HCT116 (cell line): ENCODE measurements around the gene PRR36. TPM values are rescaled to one million over a fixed set of nuclear protein-coding genes. Genes with fewer than 3 reads are reported as not detected.

Experiments
- ATAC-seq: fragments of 200-7000 bp; cut with Tn5 transposase; 2 replicates; pipeline ENCODE4 v1.9.1; 2020; ENCODE audit warnings: mild to moderate bottlenecking, moderate library complexity
- BruUV-seq: library from RNA; stranded (reverse); fragments of 400-500 nt; replicated peaks from 2 replicates; lab custom pipeline; 2021; lab: Mats Ljungman, UMichigan
- CTCF ChIA-PET: fragments of 300-600 bp; sonication (Branson Sonifier 250); formaldehyde crosslinking; loops from one replicate; lab custom pipeline; 2021; ENCODE audit warnings: antibody characterized with exemption; lab: Charles Lee
- POLR2A ChIA-PET: fragments of 300-600, 350-600 bp; sonication (Branson Sonifier 250); formaldehyde crosslinking; loops from one replicate; lab custom pipeline; 2021; ENCODE audit warnings: antibody characterized with exemption; lab: Charles Lee
- RAD21 ChIA-PET, 2 experiments: fragments of 300-600 bp; sonication (Branson Sonifier 250); formaldehyde crosslinking; loops; one replicate each; lab custom pipeline; 2023; ENCODE audit warnings: low total read pairs in 2 of 2; ENCODE audit not compliant: uncharacterized antibody in 2 of 2, unreplicated experiment in 2 of 2, low non-redundant PET in 1 of 2; lab: Charles Lee
- DNase-seq: peaks from one replicate; pipeline ENCODE4 v3.0.0-alpha.2; 2010; ENCODE audit warnings: low read depth, low spot score
- H2AFZ ChIP-seq: fragments of 200-600 bp; shearing (Covaris generic), sonication (generic); 2 replicates; pipeline ENCODE4 v1.6.1; 2017; ENCODE audit warnings: low read depth, mixed run types, mixed read lengths, antibody characterized with exemption, low read length; ENCODE audit not compliant: poor library complexity, severe bottlenecking
- H3K27ac ChIP-seq: 2 replicates; pipeline ENCODE4 v1.5.1; 2012; ENCODE audit warnings: low read depth, low read length
- H3K27me3 ChIP-seq: fragments of 200-600 bp; sonication (generic); 2 replicates; pipeline ENCODE4 v1.6.1; 2016; ENCODE audit warnings: mixed run types, low read length, mixed read lengths; ENCODE audit not compliant: insufficient read depth
- H3K36me3 ChIP-seq, 2 experiments: fragments of 200-500 bp in 1 of 2; fragments of 200-600 bp in 1 of 2; sonication (Bioruptor generic) in 1 of 2; sonication (generic) in 1 of 2; 2 replicates each; pipeline versions ENCODE4 v1.5.1 to v1.6.1; 2014 to 2016; ENCODE audit warnings: low read length in 2 of 2, inconsistent platforms in 1 of 2, mixed read lengths in 1 of 2, mixed run types in 1 of 2; ENCODE audit not compliant: insufficient read depth in 2 of 2, control insufficient read depth in 1 of 2
- H3K4me1 ChIP-seq, 2 experiments: fragments of 200-600 bp in 1 of 2; sonication (generic) in 1 of 2; 2 replicates each; pipeline versions ENCODE4 v1.5.1 to v1.6.1; 2012 to 2017; ENCODE audit warnings: low read length in 2 of 2, inconsistent platforms in 1 of 2, mild to moderate bottlenecking in 1 of 2, mixed read lengths in 1 of 2, mixed run types in 1 of 2, moderate library complexity in 1 of 2; ENCODE audit not compliant: insufficient read depth in 2 of 2, control insufficient read depth in 1 of 2
- H3K4me2 ChIP-seq: fragments of 200-600 bp; sonication (generic); 2 replicates; pipeline ENCODE4 v1.6.1; 2017; ENCODE audit warnings: mixed run types, low read length, mixed read lengths
- H3K4me3 ChIP-seq, 2 experiments: fragments of 200-600 bp in 1 of 2; sonication (generic) in 1 of 2; replicated peaks in 1 of 2; 2 replicates each; pipeline ENCODE4 v1.5.1; 2011 to 2016; ENCODE audit warnings: low read length in 2 of 2, control low read depth in 1 of 2, low read depth in 1 of 2, mild to moderate bottlenecking in 1 of 2, mixed read lengths in 1 of 2, mixed run types in 1 of 2
- H3K79me2 ChIP-seq: fragments of 200-600 bp; sonication (generic); 2 replicates; pipeline ENCODE4 v1.6.1; 2017; ENCODE audit warnings: mild to moderate bottlenecking, mixed run types, low read length, moderate library complexity, mixed read lengths; ENCODE audit not compliant: insufficient read depth
- H3K9ac ChIP-seq: fragments of 200-600 bp; sonication (generic); 2 replicates; pipeline ENCODE4 v1.6.1; 2016; ENCODE audit warnings: low read length, mixed read lengths
- H3K9me2 ChIP-seq: fragments of 200-600 bp; sonication (generic), shearing (Covaris generic); 2 replicates; pipeline ENCODE4 v1.6.1; 2017; ENCODE audit warnings: mixed run types, mild to moderate bottlenecking, moderate library complexity; ENCODE audit not compliant: insufficient read depth
- H3K9me3 ChIP-seq, 2 experiments: fragments of 200-500 bp in 1 of 2; fragments of 200-600 bp in 1 of 2; sonication (Bioruptor generic) in 1 of 2; sonication (generic) in 1 of 2; 2 replicates each; pipeline ENCODE4 v1.6.1; 2014 to 2017; ENCODE audit warnings: low read length in 2 of 2, mixed read lengths in 2 of 2, inconsistent platforms in 1 of 2, low read depth in 1 of 2, mild to moderate bottlenecking in 1 of 2, mixed run types in 1 of 2, moderate library complexity in 1 of 2; ENCODE audit not compliant: control insufficient read depth in 1 of 2, insufficient read depth in 1 of 2
- H4K20me1 ChIP-seq: fragments of 200-600 bp; sonication (generic), shearing (Covaris generic); 2 replicates; pipeline ENCODE4 v1.6.1; 2017; ENCODE audit warnings: mixed run types, mild to moderate bottlenecking, moderate library complexity; ENCODE audit not compliant: insufficient read depth
- CEBPB ChIP-seq: IDR thresholded peaks from 2 replicates; pipeline ENCODE4 v1.6.1; 2012; ENCODE audit warnings: low read depth
- EGR1 ChIP-seq: IDR thresholded peaks from 2 replicates; pipeline ENCODE4 v1.6.1; 2012; ENCODE audit warnings: low read depth
- EZH2phosphoT487 ChIP-seq: fragments of 200-600 bp; IDR thresholded peaks from 2 replicates; pipeline ENCODE4 v1.6.1; 2018; ENCODE audit warnings: antibody characterized with exemption, borderline replicate concordance
- POLR2AphosphoS5 ChIP-seq: IDR thresholded peaks from 2 replicates; pipeline ENCODE4 v1.6.1; 2011; ENCODE audit warnings: mild to moderate bottlenecking, low read depth, low read length, moderate library complexity
- RAD21 ChIP-seq: IDR thresholded peaks from 2 replicates; pipeline ENCODE4 v1.6.1; 2012; ENCODE audit warnings: low read depth, mild to moderate bottlenecking
- SRF ChIP-seq: IDR thresholded peaks from 2 replicates; pipeline ENCODE4 v1.6.1; 2012; ENCODE audit warnings: low read depth
- intact Hi-C: fragments of 100-400 bp; cut with micrococcal nuclease; formaldehyde crosslinking; loops from 2 replicates; pipeline ENCODE4 v1.10.0; 2022
- total RNA-seq: library from RNA; stranded (reverse); gene quantifications from one replicate; pipeline ENCODE4 v1.2.1, GENCODE V29; 2021; ENCODE audit not compliant: unreplicated experiment
- TF ChIP-seq, protein P1 (sequence below), 3 experiments: fragments of 200-600 bp in 1 of 3; sonication (generic) in 1 of 3; IDR thresholded peaks in 2 of 3; conservative IDR thresholded peaks in 1 of 3; 2 replicates each; pipeline ENCODE4 v1.5.1; 2012 to 2017; ENCODE audit warnings: low read depth in 2 of 3, low read length in 2 of 3, antibody characterized with exemption in 1 of 3, borderline replicate concordance in 1 of 3, control low read depth in 1 of 3, mild to moderate bottlenecking in 1 of 3, mixed read lengths in 1 of 3, mixed run types in 1 of 3, moderate library complexity in 1 of 3; ENCODE audit not compliant: insufficient read depth in 1 of 3
- TF ChIP-seq, protein P2 (sequence below): IDR thresholded peaks from 2 replicates; pipeline ENCODE4 v1.6.1; 2012

PRR36 gene
- total RNA-seq, 1 experiment from 2014 or later = 7.5 TPM

DNA sequence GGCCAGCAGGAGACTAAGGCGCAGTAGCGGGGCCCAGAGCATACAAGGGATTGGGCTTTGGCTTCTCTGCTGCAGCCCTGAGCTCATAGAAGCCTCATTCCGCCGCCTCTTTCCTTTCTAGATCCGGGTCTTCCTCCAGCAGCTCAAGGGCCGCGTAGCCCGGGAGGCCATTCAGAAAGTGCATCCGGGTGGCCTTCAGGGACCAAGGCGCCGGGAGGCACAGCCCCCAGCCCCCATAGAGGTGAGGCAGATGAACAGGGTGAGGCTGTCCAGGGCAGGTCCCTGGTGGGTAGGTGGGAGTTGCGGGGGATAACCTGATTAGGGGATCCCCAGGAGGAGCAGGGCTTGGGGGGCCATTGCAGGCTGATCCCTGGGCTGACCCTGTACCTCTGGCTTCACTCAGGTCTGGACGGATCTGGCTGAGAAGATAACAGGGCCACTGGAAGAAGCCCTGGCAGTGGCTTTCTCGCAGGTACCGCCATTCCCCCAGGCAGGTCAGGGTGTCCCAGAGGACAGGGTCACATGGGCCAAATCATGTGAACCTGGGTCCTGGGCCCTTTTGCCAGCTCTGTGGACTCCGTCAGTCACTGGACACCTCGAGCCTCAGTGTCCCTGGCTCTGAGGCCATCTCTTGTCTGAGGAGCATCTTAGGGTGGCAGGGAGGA, 47.2 kb upstream of the PRR36 start (continued):
- TF ChIP-seq, protein P1, sequence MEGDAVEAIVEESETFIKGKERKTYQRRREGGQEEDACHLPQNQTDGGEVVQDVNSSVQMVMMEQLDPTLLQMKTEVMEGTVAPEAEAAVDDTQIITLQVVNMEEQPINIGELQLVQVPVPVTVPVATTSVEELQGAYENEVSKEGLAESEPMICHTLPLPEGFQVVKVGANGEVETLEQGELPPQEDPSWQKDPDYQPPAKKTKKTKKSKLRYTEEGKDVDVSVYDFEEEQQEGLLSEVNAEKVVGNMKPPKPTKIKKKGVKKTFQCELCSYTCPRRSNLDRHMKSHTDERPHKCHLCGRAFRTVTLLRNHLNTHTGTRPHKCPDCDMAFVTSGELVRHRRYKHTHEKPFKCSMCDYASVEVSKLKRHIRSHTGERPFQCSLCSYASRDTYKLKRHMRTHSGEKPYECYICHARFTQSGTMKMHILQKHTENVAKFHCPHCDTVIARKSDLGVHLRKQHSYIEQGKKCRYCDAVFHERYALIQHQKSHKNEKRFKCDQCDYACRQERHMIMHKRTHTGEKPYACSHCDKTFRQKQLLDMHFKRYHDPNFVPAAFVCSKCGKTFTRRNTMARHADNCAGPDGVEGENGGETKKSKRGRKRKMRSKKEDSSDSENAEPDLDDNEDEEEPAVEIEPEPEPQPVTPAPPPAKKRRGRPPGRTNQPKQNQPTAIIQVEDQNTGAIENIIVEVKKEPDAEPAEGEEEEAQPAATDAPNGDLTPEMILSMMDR (IDR thresholded peaks at IDR 0.05 in 2 of 3, conservative IDR thresholded peaks at IDR 0.05 in 1 of 3; ENCODE audit: borderline replicate concordance in 1 of 3, insufficient read depth in 1 of 3, low read depth in 2 of 3, low read length in 2 of 3) = no peak
- TF ChIP-seq EZH2phosphoT487 (no peak), RAD21 (no peak)

DNA sequence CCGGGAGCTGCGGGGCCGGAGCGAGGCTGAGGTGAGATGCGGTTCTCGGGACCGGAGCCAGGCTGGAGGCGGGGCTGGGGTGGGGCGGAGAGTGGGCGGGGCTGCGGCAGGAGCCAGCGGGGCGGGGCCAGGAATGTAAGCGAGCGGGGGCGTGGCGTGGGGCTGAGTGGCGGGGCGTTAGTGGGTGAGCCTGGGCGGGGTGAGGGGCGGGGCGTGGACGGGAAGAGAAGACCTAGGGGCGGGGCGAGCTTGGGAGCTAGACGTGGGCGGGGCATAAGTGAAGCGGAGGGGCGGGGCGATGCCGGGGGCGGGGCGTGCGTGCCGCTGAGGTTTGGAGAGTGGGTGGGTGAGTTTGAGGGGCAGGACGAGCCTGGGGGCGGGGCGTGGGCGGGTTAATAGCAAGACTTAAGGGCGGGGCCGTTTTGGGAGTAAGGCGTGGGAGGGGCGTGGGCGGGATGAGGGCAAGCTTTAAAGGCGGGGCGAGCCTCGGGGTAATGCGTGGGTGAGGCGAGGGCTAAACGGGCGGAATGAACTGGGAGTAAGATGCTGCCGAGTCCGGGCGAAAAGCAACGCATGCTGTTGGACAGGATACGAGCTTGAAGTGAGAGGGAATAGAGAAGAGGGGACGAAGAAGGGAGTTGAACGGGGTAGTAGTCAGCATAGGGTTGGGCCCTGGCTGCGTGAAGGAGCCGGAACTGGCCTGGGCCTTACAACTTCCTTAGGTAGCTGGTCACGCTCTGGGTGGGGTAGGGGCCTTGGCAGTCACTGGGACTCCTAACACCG, 46.5 kb upstream of the PRR36 start:
- H3K79me2 ChIP-seq = peaks cover 10% of the 10 kb centered on the region; the same call in 1 of the 2 replicates
- ChIA-PET CTCF (interaction anchor here (0.6 to 5.2 kb wide), 16 partner anchors 9 to 567 kb away, joined by 3 to 41 read pairs (median 4); partner anchors contain the start of genes MAP2K7, TIMM44 and TRAPPC5), POLR2A (interaction anchor here (0.6 to 2.7 kb wide), 17 partner anchors 9 to 1410 kb away, joined by 3 to 33 read pairs (median 6); partner anchors contain the start of genes LRRC8E, MAP2K7 and TIMM44), RAD21 (interaction anchor here (0.6 to 2.0 kb wide), 9 partner anchors 8 to 579 kb away, joined by 3 to 9 read pairs (median 6); partner anchors contain the start of gene TIMM44 (in 1 of the 2))
- H3K27ac ChIP-seq = peak overlapping the region; percentile 89
- H3K4me2 ChIP-seq = peak overlapping the region; percentile 91
- peak overlapping the region; percentile 89 for H3K9ac ChIP-seq
- no peaks in the 10 kb centered on the region for H4K20me1 ChIP-seq
- intact Hi-C loops = loop anchor here (1.0 to 5.0 kb wide), 2 partner anchors 50 to 68 kb away; no protein-coding TSS in a partner anchor
- H3K36me3 ChIP-seq = peaks cover 0 to 12% of the 10 kb centered on the region in 2 experiments; a peak in 3 of 4 replicates
- H3K27me3 ChIP-seq = no peaks in the 10 kb centered on the region
- DNase-seq (peak; percentile 89), ATAC-seq (peak; percentile 42)
- H3K4me1 ChIP-seq = peaks cover 21 to 64% of the 10 kb centered on the region in 2 experiments; a peak in 3 of 4 replicates
- no peaks in the 10 kb centered on the region for H3K9me2 ChIP-seq
- BruUV-seq = TSS peak; percentile 34
- TF ChIP-seq, protein P2, sequence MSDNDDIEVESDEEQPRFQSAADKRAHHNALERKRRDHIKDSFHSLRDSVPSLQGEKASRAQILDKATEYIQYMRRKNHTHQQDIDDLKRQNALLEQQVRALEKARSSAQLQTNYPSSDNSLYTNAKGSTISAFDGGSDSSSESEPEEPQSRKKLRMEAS = peak; percentile 14; the same call in 1 of the 2 replicates
- TF ChIP-seq SRF = no peak
- TF ChIP-seq POLR2AphosphoS5 = peak; percentile 34
- peak; percentile 98 for TF ChIP-seq EGR1
- TF ChIP-seq CEBPB = no peak
- peak overlapping the region; percentile 66 to 74 for H3K4me3 ChIP-seq
- no peaks in the 10 kb centered on the region for H3K9me3 ChIP-seq
- H2AFZ ChIP-seq = no peak overlapping the region
